Measurements from ENCODE around the gene ARAP2.
"Not testable (repeated sequence)": the region's sequence is repeated elsewhere in the genome, so short reads cannot be mapped to it uniquely, and the experiment has no call there.

The ARAP2 gene

DNA sequence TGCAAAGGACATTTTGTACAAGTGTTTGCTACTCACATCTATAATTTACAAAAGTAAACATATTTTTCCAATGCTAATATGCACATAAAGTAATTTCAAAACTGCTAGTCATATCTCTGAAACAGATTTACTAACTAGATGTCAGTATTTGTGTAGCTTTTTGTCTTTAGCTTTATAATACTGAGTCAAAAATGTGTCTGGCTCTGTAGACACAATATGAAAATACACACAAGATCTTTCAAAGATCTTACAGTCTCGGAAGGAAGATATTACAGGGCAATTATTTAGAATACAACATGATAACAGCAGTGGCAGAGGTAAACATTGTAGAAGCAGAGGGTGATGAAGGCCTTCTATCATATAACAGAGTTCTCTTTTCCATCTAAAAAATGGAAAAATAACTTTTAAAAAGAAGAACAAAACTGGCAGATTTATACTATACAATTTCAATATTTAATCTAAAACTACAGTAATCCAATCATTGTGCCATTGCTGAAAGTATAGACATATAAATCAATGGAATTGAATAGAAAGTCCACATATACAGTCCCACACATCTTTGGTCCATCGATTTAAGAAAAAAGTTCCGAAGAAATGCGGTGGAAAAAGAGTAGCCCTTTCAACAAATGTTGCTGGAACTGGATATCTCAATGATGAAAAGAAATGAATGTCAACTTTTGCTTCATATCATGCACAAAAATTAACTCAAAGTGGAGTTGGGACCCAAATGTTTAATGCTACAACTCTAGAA lies 29.4 kb downstream of the ARAP2 start:
- no peak for DNase-seq (ENCODE audit: low read depth)

DNA sequence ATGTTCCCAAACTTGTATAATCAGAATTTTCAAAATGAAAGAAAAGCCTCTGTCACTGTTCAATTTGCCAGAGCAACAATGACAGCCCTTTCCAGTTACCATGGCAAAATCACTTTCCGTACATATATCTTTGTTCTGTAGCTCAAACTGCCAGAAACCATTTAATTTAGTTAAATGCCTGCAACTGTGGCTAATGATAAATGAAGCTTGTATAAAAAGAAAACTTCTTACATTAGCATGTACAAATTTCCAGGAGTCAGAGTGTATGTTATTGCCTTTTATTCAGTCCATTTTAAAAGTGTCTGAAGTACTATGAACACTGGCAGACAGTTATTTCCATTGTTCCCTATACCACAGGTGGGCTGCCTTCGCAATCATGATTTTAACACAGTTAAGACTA lies 30.3 kb downstream of the ARAP2 start:
- DNase-seq (ENCODE audit: low read depth), result no peak

DNA sequence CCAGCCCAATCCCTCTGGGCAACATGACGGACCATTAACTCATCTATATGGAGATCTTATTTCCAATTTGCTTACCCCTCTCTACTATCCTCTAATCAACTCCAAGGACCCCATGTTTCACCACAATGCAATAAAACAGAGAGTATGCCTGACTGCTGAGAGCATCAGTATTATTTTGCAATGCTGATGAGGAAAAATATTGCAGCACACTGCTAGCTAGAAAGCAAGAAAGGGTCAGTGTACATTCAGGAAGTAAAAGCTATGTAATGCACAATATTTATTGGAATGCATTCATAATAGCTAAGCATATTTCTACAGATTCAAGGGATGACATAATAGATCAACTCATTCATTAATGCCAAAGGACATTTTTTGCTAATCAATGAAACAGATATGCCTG lies 33.2 kb downstream of the ARAP2 start:
- no peak for DNase-seq (ENCODE audit: low read depth)

DNA sequence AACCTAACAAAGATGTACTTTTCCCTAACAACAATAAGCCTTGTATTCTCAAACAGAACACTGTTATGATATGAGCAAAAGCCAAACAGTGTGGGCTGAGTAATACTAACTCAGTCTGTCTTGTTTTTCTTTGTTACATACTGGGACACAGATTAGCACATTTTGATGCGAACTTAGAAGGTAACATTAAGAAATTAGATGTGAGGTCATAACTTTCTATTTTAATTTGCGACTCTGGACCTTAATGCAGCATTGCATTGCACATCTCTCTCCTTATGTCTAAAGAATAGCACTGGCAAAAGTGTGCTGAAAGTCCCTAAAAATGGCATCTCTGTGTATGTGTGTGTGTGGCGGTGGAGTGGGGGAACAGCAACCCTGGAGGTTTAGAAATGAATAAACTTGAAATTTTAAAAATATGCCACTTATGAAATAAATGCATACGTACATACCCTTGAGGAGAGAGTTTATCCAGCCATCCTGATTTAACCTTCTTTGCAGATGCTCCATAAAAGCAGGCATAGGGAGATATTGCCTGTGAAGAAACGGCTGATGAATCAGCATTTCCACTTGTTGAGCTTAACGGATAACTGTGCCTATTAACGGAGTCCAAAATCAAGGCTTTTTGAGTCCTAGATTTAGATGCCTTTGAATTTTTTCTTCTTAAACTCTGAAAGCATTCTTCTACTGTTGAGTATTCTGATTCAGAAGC lies 34.2 kb downstream of the ARAP2 start:
- no peak for DNase-seq (ENCODE audit: low read depth)

DNA sequence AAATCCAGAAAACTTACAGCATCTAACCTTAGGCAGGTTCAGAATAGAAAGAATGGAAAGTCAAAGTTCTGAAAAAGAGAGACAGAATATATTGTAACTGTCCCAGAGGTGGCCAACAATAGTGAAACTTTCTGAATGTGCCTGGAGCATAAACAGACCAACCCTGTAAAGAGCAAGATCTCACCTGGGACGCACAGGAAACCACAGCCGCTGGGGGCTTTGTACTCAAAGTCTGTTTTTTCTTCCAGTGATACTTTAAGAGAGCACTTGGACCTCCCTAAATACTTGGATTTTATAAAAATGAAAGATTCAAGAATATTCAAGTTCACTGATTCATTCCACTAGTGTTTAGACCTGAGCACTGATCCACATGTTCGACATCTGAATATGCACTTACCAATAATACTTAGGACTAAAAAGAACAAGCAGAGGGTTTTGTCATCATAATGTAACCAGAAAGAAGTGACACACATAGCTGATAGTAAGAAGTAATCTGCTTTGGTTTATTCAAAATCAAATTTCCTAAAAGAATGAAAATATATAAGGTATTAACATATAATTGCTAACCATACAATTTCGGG lies 35.3 kb downstream of the ARAP2 start:
- DNase-seq (ENCODE audit: low read depth), result no peak

DNA sequence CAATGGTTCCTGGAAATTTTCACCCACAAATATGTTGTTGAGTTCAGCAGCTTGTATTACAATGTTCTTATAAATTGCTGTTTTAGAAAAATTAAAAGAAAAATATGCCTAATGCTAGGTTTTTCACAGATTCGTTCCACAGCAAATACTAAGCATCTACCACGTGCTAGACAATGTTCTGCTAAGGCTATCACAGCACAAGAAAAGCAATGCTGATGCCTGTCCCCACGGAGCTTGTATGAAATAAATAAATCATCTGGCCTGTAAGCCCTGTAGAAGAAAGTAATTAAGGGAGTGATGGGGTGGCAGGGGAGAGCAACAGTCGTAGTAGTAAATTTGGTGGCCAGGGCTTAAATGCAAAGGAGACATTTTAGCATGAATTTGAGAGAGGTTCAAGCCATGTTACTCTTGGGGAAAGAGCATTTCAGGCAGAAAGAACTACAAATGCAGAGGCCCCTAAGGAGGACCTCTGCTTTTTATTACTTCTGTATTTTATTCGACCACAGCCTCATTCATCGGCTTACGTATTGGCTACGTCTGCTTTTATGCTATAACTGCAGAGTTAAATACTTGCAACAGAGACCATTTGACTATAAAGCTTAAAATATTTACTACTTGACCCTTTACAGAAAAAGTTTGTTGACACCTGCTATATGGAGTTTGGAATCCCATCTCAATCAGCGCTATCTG lies 36.3 kb downstream of the ARAP2 start:
- DNase-seq (ENCODE audit: low read depth), result no peak

DNA sequence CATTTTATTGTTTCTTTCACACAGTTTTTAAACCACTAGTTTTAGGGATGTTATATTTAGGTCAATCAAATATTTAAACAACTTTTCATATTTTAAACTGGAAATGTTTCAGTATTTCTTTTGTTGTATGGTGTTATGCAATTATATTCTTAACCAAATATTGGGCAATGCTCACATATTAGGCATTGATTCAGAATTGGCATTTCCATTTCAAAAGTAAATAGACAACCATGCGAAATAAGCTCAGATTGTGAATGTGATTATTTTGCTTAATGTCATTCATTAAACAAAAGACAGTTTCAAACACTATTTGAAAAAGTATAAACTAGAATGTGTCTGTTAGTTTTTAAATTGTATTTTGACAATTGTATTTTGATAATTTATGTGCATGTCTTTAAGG lies 36.9 kb downstream of the ARAP2 start:
- DNase-seq (ENCODE audit: low read depth), result no peak

GRCh38 chr4:36206603-36207311 lies 37.6 kb downstream of the ARAP2 start:
- no peak for DNase-seq (ENCODE audit: low read depth)

DNA sequence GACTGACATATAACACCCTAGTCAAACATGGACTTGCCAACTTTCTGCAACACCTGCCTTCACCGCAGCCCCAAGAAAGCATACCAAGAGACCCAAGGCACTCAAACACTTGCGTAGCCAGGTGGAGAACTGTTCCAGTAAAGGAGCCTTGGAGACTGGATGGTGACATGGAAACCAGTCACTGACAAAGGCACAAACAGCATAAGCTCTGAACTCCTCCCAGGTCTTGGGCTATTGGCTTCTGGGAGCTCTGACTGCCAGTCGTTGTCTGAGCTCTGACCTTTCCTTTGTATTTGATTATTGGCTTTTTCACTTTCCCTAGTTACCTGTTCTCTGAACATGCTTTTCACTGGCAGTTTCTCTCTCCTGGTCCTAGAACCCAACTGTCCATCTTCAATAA lies 38.3 kb downstream of the ARAP2 start:
- DNase-seq (ENCODE audit: low read depth), result no peak

GRCh38 chr4:36198861-36199260 lies 45.5 kb downstream of the ARAP2 start:
- DNase-seq (ENCODE audit: low read depth), result no peak

DNA sequence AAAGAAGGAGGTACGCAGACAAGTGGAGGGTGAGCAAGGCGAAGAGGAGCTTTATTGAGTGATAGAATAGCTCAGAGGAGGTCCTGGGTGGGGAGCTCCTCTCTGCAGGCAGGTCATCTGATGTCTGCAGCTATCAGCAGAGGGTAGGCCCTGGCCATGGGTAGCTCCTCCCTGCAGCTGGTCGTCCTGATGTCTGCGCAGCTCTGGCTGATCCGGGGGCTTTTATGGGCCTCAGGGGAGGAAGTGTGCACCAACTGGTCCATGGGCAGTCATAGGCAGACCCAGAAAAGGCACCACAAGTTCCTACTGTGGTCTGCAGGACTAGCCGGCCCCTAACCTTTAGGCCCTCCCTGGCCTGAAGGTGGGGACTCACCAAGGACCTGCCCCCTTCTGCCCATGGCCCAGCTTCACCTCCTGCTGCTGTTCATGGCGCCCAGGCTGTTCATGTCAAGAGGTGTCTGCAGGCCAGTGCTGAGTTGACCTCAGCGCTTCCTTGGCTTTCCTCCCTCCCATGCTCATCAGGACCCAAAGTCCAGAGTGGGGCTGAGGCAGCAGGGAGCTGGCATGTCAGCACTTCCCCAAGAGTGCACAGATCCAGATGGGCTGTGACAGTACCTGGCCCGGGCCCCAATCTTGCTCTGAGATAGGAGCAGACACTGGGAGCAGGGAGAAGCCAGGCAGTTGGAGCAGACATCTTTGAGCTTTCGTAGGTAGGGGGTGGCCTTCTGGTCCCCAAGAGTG lies 46.1 kb downstream of the ARAP2 start:
- DNase-seq (ENCODE audit: low read depth), result no peak

GRCh38 chr4:36197501-36197900 lies 46.8 kb downstream of the ARAP2 start:
- no peak for DNase-seq (ENCODE audit: low read depth)

DNA sequence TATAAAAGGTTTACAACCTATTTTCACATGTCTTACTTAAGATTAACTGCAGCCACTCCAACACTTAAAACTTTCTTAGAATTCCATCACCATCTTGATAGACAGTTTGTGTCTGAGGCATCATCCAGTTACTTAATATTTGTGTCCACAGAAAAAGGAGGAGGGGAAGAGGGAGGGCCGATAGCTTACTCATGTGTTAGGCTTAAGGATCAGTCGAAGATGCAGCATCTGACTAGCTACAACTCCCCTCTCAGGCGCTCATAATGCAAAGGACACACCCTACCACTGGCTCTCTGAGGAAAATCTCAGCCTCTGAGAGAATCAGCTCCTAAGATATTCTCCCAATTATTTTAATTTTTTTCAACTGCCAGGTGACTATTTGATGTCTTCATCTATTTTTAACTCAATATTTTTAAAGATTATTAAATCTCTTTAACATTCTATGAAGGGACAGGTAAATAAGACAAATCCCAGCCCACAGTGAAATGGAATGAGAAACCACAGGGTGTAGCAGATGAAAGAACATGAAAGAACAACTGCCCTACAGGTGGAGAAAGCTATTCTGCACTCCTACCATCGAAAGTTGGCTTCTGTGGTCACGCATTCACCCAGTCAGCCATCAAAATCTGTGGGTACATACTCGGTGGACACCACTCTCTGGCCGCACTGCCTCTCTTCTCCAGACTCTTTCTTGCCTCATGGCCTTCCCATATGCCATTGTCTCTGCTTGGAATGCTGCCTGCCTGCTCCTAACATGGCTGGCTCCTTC lies 48.0 kb downstream of the ARAP2 start:
- no peak for DNase-seq (ENCODE audit: low read depth)

GRCh38 chr4:36192922-36193321 lies 51.4 kb downstream of the ARAP2 start:
- no peak for DNase-seq (ENCODE audit: low read depth)

- DNase-seq (ENCODE audit: low read depth), result no peak
These were observed 54.6 kb downstream of the ARAP2 start for GRCh38 chr4:36189511-36190226.

DNA sequence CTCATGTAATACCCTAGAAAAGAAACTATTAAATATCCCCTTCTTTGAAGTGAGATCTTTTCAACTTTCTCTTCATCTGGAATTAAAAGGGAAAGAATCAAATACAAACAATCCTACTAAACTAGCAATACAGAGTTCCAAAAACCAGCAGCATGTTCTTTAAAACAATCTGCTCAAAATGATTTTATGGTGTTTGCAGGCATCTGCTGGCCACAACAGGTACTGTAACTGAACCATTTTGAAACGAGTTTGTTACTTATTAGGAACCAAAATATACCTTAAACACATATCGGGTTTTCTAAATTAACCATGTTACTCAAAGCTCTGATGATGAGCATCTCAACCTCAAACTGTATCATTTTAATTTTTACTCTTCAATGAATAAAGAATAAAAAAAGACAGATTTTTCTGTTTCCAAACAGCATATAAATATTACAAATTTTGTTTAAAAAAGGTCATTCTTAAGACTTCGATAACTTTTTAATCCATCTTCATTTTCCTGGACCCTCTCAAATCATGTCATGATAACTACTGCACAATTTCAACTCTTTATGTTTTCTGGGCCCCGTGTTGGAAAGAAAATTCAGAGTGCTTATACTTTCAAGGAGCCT lies 56.5 kb downstream of the ARAP2 start:
- no peak for DNase-seq (ENCODE audit: low read depth)

DNA sequence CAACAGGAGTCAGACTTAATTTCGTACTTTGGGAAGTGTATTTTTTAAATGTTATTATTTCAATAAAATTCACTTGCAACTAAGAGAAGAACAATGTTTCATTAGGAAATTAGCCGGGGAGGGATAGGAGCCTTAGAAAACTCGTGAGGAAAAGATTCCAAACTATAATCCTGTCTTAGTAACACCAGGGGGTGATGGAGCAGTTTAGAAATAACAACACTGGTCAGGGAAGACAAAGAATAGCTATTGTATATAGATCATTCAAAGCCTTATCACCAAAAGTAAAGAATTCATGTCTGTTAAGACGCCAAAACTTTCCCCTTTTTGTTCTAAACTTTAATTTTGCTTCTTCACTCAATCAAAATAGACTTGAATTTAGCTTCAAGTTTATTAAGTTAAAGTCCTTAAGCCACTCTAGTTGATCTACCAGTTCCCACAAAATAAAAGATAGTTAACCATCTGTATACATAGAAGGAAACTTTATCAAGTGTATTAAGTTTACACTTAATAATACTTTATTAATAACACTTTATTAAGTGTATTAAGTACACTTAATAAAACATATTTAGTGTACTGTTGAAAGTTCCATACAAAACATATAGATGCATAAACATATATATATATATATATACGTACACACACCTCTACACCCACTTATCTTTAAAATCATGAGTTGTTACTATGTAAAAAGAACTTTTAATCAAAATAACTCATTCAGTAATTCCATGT lies 60.5 kb downstream of the ARAP2 start:
- DNase-seq (ENCODE audit: low read depth), result no peak

- no peak for DNase-seq (ENCODE audit: low read depth)
These were observed 61.1 kb downstream of the ARAP2 start for GRCh38 chr4:36183232-36183631.

DNA sequence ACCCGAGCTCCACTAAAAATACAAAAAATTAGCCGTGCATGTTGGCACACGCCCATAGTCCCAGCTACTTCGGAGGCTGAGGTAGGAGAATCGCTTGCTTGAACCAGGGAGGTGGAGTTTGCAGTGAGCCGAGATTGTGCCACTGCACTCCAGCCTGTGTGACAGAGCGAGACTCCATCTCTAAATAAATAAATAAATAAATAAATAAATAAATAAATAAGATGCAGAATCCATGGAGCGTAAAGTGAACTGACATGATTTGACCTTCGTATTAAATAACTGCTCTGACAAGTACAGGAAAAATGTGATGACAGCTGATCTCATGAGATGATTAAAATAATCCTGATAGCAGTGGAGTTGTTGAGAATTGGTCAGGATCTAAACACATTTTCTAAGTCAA lies 62.0 kb downstream of the ARAP2 start:
- not testable (repeated sequence) for DNase-seq (ENCODE audit: low read depth)
